Neutrophil (primary cell): ENCODE results near the gene PTPN23.
"Not testable (repeated sequence)": the region's sequence is repeated elsewhere in the genome, so short reads cannot be mapped to it uniquely, and the experiment has no call there.

Source experiments
- H3K27ac ChIP-seq: fragments of 200-600 bp; sonication (generic); 2 replicates; pipeline ENCODE4 v1.5.1; 2016; ENCODE audit warnings: mild to moderate bottlenecking, moderate library complexity
- H3K27me3 ChIP-seq: fragments of 200-600 bp; sonication (generic); 2 replicates; pipeline ENCODE4 v1.6.0; 2016; ENCODE audit warnings: mild to moderate bottlenecking
- H3K36me3 ChIP-seq: fragments of 200-600 bp; sonication (generic); 2 replicates; pipeline ENCODE4 v1.5.1; 2017
- H3K4me1 ChIP-seq, 2 experiments: fragments of 200-600 bp in 1 of 2; sonication (generic) in 1 of 2; 1 replicate in 1 of 2; 2 replicates in 1 of 2; pipeline versions ENCODE4 v1.5.1 to v1.6.1; 2013 to 2016; ENCODE audit warnings: low read depth in 1 of 2, low read length in 1 of 2, mild to moderate bottlenecking in 1 of 2, moderate library complexity in 1 of 2; ENCODE audit not compliant: control insufficient read depth in 1 of 2, insufficient read depth in 1 of 2
- H3K4me3 ChIP-seq, 2 experiments: fragments of 200-600 bp in 1 of 2; sonication (generic) in 1 of 2; 1 replicate in 1 of 2; 2 replicates in 1 of 2; pipeline ENCODE4 v1.5.1; 2013 to 2016; ENCODE audit warnings: low read depth in 1 of 2, low read length in 1 of 2, mild to moderate bottlenecking in 1 of 2, moderate library complexity in 1 of 2
- H3K9me3 ChIP-seq: fragments of 200-600 bp; sonication (generic); 2 replicates; pipeline ENCODE4 v1.5.1; 2016
- TF ChIP-seq, protein P1 (sequence below): fragments of 200-600 bp; sonication (generic); IDR thresholded peaks from 2 replicates; pipeline ENCODE4 v1.5.1; 2016; ENCODE audit warnings: antibody characterized with exemption

Gene PTPN23

DNA sequence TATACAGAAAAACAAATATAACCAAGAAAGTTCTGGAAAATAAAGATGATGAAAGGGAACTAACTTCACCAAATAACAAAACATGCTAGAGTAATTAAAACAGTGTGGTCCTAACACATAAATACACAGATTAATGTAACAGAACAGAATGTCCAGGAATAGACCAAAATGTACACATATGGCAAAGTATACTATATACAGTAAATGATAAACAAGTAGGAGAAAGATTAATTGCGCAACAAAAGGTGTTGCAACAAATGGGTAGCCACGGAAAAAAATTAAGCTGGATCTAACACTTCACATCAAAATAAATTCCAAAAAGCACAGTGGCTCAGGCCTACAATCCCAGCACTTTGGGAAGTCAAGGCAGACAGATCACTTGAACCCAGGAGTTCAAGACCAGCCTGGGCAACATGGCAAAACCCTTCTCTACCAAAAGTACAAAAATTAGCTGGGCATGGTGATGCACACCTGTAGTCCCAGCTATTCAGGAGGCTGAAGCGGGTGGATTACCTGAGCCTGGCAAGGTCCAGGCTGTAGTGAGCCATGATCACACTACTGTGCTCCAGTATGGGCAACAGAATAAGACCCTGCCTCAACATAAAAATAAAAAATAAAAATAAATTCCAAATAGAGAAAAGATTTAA is 75.1 kb downstream of the PTPN23 start:
- TF ChIP-seq, protein P1, sequence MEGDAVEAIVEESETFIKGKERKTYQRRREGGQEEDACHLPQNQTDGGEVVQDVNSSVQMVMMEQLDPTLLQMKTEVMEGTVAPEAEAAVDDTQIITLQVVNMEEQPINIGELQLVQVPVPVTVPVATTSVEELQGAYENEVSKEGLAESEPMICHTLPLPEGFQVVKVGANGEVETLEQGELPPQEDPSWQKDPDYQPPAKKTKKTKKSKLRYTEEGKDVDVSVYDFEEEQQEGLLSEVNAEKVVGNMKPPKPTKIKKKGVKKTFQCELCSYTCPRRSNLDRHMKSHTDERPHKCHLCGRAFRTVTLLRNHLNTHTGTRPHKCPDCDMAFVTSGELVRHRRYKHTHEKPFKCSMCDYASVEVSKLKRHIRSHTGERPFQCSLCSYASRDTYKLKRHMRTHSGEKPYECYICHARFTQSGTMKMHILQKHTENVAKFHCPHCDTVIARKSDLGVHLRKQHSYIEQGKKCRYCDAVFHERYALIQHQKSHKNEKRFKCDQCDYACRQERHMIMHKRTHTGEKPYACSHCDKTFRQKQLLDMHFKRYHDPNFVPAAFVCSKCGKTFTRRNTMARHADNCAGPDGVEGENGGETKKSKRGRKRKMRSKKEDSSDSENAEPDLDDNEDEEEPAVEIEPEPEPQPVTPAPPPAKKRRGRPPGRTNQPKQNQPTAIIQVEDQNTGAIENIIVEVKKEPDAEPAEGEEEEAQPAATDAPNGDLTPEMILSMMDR = no peak

DNA sequence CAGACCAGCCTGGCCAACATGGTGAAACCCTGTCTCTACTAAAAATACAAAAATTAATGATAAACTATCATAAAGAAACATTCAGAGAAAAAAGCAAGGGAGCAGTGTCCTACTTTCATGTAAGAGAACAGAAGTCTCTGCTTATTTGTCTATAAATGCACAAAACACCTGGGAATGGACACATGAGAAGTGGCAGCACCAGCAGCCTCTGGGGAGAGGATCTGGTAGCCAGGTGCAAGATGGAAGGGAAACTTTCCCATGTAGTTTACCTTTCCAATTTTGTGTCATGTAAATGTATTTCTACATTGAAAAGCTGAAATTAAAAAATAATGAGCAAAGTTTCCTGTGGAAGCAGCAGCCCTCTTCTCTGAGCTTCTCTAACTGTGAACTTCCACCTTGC is 76.2 kb downstream of the PTPN23 start:
- Histone ChIP-seq H3K4me3 (no peak overlapping the region), H3K27me3 (no peaks in the 10 kb centered on the region), H3K27ac (peak overlapping the region; percentile 30), H3K36me3 (no peaks in the 10 kb centered on the region), H3K9me3 (no peaks in the 10 kb centered on the region), H3K4me1 (peaks cover 4 to 6% of the 10 kb centered on the region in 2 experiments)
- TF ChIP-seq, protein P1 = no peak

More for the DNA sequence above, 75.1 kb downstream of the PTPN23 start:
- Histone ChIP-seq H3K4me1 (peaks cover 4 to 6% of the 10 kb centered on the region in 2 experiments), H3K27ac (peak overlapping the region; percentile 38), H3K4me3 (no peak overlapping the region), H3K9me3 (no peaks in the 10 kb centered on the region), H3K27me3 (no peaks in the 10 kb centered on the region), H3K36me3 (no peaks in the 10 kb centered on the region)

DNA sequence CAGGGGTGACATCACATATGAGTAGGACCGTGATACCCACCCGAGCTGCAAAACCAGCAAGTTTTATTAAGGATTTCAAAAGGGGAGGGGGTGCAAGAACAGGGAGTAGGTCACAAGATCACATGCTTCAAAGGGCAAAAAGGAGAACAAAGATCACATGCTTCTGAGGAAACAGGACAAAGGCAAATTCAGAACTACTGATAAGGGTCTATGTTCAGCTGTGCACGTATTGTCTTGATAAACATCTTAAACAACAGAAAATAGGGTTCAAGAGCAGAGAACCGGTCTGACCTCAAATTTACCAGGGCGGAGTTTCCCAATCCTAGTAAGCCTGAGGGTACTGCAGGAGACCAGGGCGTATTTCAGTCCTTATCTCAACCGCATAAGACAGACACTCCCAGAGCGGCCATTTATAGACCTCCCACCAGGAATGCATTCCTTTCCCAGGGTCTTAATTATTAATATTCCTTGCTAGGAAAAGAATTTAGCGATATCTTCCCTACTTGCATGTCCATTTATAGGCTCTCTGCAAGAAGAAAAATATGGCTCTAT is 78.8 kb downstream of the PTPN23 start:
- peaks cover 11 to 14% of the 10 kb centered on the region in 2 experiments for H3K4me1 ChIP-seq
- H3K9me3 ChIP-seq, H3K36me3 ChIP-seq, H3K4me3 ChIP-seq, H3K27ac ChIP-seq, H3K27me3 ChIP-seq: not testable (repeated sequence)
